Measurements from ENCODE around the gene FAM53A.

Gene FAM53A

GRCh38 chr4:1637580-1638271, 46.4 kb downstream of the FAM53A start:
- no peak for FAIRE-seq

GRCh38 chr4:1636490-1637211, 47.5 kb downstream of the FAM53A start:
- FAIRE-seq: no peak

- no peak for FAIRE-seq
Measured at GRCh38 chr4:1635464-1635863, 48.6 kb downstream of the FAM53A start.

- no peak for FAIRE-seq
Measured at GRCh38 chr4:1633993-1634392, 50.1 kb downstream of the FAM53A start.

DNA sequence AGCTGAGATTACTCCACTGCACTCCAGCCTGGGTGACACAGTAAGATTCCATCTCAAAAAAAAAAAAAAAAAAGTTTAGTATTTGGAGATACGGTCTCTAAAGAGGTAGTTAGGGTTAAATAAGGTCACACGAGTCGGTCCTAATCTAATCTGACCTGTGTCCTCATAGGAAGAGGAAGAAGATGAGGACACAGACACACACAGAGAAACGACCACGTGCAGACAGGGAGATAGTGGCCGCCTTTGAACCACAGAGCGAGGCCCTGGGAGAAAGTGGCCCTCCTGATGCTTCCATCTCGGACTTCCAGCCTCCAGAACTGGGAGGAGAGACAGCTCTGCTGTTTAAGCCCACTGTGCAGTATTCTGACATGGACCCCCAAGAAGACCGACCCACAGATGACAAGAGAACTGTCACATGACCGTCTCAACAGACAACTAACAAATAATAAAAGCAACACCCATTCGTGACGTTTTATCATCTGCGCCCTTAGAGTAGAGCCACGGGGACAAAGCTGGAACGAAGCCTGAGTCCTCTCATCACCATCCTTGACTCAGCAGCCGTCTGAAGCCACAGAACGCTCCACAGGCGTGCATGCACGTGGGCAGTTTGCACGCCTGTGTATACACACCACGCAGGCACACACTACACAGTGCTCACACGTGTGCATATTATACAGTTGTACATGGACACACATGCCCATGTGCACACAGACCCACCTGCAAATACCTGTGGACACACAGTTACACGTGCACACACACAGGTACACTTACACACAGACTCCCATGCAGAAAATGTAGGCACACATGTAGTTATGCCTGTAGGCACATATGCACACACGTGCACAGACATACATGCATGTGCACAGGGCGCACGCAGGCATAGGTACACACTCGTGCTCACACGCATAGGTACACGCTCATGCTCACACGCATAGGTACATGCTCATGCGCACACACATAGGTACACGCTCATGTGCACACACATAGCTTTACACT, 51.7 kb downstream of the FAM53A start:
- FAIRE-seq: no peak

DNA sequence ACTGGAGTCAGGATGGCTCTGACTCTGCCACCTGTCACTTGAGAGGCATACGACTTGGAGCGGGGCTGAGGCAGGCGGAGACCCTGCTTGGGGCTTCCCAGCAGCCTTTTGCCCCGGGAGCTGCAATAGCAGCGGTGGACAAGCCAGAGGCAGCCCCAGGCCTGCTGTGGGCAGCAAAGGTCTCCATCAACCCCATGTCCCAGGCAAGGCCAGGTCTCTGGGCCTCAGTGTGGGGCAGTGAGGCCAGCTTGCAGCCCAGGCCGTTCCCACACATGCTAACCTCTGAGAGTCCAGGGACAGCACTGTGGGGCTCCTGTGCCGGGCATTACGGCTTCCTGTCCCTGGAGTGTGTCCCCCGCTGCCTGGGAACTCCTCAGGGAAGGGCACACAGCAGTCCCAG, 53.0 kb downstream of the FAM53A start:
- no peak for FAIRE-seq

DNA sequence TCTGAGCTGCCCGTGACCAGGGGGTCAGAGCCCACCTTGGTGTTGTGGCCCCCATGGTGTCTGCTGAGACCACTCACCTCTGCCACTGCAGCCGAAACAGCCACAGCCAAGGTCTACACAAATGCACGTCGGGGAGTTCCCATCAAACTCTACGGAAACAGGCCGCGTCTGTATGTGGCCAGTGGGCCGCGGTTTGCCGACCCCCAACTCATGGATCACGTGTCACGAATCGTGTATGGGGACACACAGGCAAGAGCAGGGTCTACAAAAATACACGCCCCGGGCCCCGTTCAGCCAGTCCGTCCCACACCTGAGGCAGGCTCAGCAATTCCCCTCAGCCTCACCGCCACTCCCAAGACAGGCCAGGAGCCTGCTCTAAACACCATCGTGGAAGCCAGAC, 53.8 kb downstream of the FAM53A start:
- no peak for FAIRE-seq

DNA sequence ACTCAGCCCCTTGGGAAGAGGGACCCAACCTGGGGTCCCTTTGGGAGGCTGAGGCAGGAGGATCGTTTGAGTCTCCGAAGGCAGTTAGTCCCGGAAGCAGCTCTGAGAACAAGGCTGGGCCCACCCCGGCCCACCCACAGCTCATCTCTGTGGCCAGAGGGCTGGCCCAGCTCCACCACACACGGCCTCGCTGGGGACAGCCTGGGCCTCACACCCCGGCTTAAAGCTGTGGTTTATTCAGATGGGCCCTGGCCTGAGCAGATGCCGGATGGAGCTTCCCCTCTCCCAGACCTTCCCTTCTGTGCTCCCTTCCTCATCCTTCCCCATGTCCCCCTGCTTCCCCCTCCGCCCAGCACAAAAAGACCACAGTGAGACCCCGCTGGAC, 54.4 kb downstream of the FAM53A start:
- no peak for FAIRE-seq

GRCh38 chr4:1628892-1629698, 55.0 kb downstream of the FAM53A start:
- no peak for FAIRE-seq

DNA sequence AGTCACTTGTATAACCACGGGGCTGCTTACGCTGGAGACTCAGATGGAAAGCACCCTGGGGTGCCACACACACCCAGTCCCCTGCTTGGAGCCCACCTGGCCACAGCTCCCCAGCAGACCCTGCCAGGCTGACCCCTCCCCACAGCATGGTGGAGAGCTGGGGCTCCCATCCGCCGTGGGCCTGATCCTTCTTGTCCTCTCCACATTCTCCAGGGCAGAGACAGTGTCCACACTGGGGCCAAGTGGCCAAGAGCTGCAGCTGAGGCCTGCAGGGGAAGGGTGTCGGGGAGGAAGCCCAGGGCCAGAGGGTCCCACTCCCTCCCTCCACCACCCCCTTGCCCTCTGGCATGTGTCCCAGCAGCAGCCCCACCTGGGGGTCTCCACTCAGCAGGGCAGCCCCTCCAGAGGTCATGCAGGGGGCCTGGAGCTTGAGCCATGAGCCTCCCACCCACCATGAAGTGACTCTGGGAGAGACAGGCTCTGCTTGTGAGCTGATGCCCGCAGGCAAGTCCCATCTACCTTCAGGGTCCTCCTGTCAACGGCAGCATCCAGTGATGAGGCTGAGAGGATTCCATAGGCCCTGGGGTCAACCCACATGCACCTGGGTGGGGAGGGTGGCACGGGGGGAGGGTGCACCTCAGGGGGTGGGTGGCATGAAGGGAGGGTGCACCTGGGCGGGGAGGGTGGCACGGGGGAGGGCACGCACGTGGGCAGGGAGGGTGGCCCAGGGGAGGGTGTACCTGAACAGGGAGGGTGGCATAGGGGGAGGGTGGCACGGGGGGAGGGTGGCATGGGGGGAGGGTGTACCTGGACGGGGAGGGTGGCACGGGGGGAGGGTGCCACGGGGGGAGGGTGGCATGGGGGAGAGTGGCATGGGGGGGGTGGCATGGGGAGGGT, 56.4 kb downstream of the FAM53A start:
- no peak for FAIRE-seq

- no peak for FAIRE-seq
Measured at GRCh38 chr4:1626941-1627340, 57.2 kb downstream of the FAM53A start.

- FAIRE-seq: no peak
Measured at GRCh38 chr4:1626151-1626550, 58.0 kb downstream of the FAM53A start.

DNA sequence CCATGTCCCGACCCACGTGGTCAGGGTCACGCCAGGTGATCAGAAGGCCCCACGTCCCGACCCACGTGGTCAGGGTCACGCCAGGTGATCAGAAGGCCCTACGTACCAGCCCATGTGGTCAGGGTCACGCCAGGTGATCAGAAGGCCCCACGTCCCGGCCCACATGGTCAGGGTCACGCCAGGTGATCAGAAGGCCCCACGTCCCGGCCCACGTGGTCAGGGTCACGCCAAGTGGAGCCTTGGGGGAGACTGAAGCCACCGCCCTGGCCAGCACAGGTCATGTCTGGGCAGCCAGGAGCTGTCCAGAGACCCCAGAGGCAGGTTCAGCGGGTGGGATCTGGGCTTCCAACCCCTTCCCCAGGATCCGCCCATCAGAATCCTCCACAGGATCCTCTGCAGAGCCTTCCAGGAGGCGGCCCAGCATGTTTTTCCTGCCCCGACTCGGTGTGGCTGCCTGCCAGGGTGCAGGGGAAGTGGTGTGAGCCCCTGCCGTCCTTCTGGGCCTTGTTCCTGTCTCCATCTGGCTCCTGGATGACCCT, 58.4 kb downstream of the FAM53A start:
- no peak for FAIRE-seq

DNA sequence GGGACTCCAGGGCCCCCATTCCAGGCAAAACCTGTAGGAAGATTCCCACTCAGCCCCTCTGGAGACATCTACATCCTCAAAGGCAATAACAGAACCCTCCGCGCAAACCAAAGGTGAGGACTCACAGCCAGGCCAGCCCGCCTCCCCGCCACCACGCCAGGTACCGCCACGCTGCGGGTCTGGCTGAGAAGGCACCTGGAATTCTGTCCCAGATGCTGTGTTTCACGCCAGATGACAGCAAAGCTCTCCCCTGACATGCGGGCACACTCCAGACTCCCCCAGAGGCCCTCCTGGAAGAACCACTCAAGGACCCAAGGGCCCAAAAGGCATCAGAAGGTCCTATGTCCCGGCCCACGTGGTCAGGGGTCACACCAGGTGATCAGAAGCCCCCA, 59.6 kb downstream of the FAM53A start:
- FAIRE-seq: no peak

GRCh38 chr4:1623821-1624518, 60.1 kb downstream of the FAM53A start:
- no peak for FAIRE-seq

DNA sequence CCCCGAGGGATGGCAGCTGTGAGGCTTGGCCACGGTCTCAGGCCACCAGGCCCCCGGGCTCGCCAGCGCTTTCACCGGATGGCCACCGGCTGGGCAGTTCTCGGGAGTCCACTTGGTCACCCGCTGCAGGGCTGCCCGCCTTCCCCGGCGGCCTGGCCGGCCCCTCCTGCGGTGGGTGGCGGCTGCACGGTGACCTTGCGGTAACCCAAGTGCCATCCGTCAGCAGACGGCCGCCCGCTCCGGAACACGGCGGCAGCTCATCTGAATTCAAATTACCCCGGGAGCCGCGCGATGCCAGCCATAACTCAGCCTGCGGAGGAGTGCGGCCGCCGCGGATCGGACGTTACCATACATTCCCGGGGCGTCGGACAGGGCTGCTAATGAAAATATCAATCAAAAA, 60.7 kb downstream of the FAM53A start:
- FAIRE-seq: no peak

GRCh38 chr4:1622956-1623355, 61.2 kb downstream of the FAM53A start:
- no peak for FAIRE-seq

DNA sequence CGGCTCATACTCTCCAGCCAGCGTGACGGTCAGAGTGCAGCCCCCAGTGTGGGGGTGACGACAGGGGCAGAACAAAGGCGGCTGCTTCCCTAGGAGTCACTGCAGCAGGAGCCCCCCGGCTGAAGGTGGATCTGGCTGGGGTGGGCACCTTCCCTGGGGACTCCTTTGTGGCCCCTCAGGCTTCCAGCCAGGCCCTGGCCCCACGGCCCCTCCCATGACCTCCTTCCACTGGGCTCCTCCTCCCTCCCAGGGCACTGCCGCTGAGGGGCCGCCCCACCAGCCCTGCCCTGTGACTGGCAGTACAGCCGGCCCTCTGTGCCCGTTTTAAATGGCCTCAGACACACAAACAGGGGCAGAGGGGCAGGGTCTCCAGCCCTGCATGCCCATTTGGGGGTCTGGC, 61.9 kb downstream of the FAM53A start:
- no peak for FAIRE-seq

GRCh38 chr4:1621526-1621925, 62.6 kb downstream of the FAM53A start:
- no peak for FAIRE-seq

DNA sequence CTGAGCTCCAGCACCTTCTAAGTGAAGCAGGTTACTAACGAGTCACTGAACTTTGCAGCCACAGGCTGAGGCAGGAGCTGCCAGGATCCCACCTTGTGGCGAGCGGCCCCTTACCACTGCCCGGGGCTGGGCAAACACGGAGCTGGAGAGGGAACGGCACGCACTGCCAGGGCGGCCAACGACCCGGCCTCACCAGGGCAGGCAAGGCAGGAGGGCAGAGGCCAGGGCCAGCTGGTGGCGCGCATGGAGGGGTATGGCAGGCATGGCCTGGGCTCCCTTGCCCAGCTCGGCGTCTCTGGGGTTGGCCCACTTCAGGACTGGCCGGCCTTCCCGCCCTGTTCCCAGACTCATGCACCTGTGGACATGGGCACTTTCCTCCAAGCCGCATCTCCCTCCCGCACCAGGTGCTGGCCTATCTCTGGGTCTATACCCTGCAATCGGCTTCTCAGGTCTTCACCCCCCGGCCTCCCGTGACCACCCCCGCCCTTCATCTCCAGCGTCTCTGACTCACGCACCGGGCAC, 64.9 kb downstream of the FAM53A start:
- FAIRE-seq: no peak
